ENCODE measurements around the gene LEF1.

The LEF1 gene

GRCh38 chr4:108174856-108175255, 6.1 kb upstream of the LEF1 start:
- no peak for DNase-seq

GRCh38 chr4:108173599-108174057, 4.9 kb upstream of the LEF1 start:
- DNase-seq, result no peak

GRCh38 chr4:108172753-108173598, 4.2 kb upstream of the LEF1 start:
- DNase-seq, result peak; percentile 34 to 77 (median 58)

GRCh38 chr4:108172231-108172752, 3.6 kb upstream of the LEF1 start:
- peak in 3 of 5 donors; percentile 16 to 43 (median 28) for DNase-seq

- DNase-seq, result peak in 4 of 5 donors; percentile 37 to 66 (median 56)
Measured at GRCh38 chr4:108171339-108172230, 2.9 kb upstream of the LEF1 start.

GRCh38 chr4:108170631-108171338, 2.1 kb upstream of the LEF1 start:
- no peak for DNase-seq

- no peak for DNase-seq
Measured at GRCh38 chr4:108169664-108170063, 932 bp upstream of the LEF1 start.

GRCh38 chr4:108168160-108168670, 517 bp downstream of the LEF1 start:
- DNase-seq, result peak in 2 of 5 donors; percentile 11 to 24

- DNase-seq, result peak in 4 of 5 donors; percentile 27 to 76 (median 46)
Measured at GRCh38 chr4:108166441-108167315, 2.1 kb downstream of the LEF1 start.

- DNase-seq, result peak in 4 of 5 donors; percentile 22 to 66 (median 40)
Measured at GRCh38 chr4:108166038-108166437, 2.7 kb downstream of the LEF1 start.

GRCh38 chr4:108165586-108165985, 3.1 kb downstream of the LEF1 start:
- DNase-seq, result peak in 1 of 5 donors; percentile 47

- DNase-seq, result no peak
Measured at GRCh38 chr4:108163351-108163750, 5.4 kb downstream of the LEF1 start.

GRCh38 chr4:108160741-108161352, 7.9 kb downstream of the LEF1 start:
- peak in 1 of 5 donors; percentile 49 for DNase-seq

- peak in 1 of 5 donors; percentile 38 for DNase-seq
Measured at GRCh38 chr4:108159845-108160244, 8.9 kb downstream of the LEF1 start.

- DNase-seq, result no peak
Measured at GRCh38 chr4:108157655-108158054, 11.1 kb downstream of the LEF1 start.

GRCh38 chr4:108156391-108156790, 12.3 kb downstream of the LEF1 start:
- no peak for DNase-seq

- DNase-seq, result no peak
Measured at GRCh38 chr4:108155373-108155772, 13.4 kb downstream of the LEF1 start.

- no peak for DNase-seq
Measured at GRCh38 chr4:108152980-108153379, 15.8 kb downstream of the LEF1 start.

GRCh38 chr4:108149588-108150380, 18.9 kb downstream of the LEF1 start:
- DNase-seq, result no peak

GRCh38 chr4:108148316-108148715, 20.4 kb downstream of the LEF1 start:
- DNase-seq, result peak in 1 of 5 donors; percentile 36

Measured in T-helper 1 cell (primary cell).